ENCODE results near the gene PDXDC1. TPM values are rescaled to one million over a fixed set of nuclear protein-coding genes. Genes with fewer than 3 reads are reported as not detected.
"Not testable (repeated sequence)": the region's sequence is repeated elsewhere in the genome, so short reads cannot be mapped to it uniquely, and the experiment has no call there.

The PDXDC1 gene
- total RNA-seq, 1 experiment from 2014 or later, result 62.6 TPM

- POLR2A ChIA-PET (ENCODE audit: unreplicated experiment); H3K9me2 ChIP-seq (replicated peaks; ENCODE audit: low read length); H3K27me3 ChIP-seq (ENCODE audit: low read length); H3K9me3 ChIP-seq (ENCODE audit: low read length); H3K9ac ChIP-seq (ENCODE audit: low read length); H4K20me1 ChIP-seq (ENCODE audit: low read length); H3K4me1 ChIP-seq (ENCODE audit: insufficient read depth, low read length); DNase-seq; ATAC-seq; H3K4me2 ChIP-seq (ENCODE audit: low read length); H3K79me2 ChIP-seq (ENCODE audit: low read length); H3F3A ChIP-seq (ENCODE audit: low read length, unreplicated experiment); H2AFZ ChIP-seq (ENCODE audit: low read length); BruUV-seq (replicated peaks); H3K36me3 ChIP-seq (ENCODE audit: low read depth, low read length); intact Hi-C loops (cut with micrococcal nuclease); H3K27ac ChIP-seq (ENCODE audit: low read length); CTCF ChIA-PET; H3K4me3 ChIP-seq (ENCODE audit: low read length): not testable (repeated sequence)
Measured at GRCh38 chr16:15134752-15135482, 160.1 kb downstream of the PDXDC1 start.

- CTCF ChIA-PET; POLR2A ChIA-PET (ENCODE audit: unreplicated experiment); H3K36me3 ChIP-seq (ENCODE audit: low read depth, low read length); BruUV-seq (replicated peaks); H2AFZ ChIP-seq (ENCODE audit: low read length); H3K4me1 ChIP-seq (ENCODE audit: insufficient read depth, low read length); H3K79me2 ChIP-seq (ENCODE audit: low read length); H3K9ac ChIP-seq (ENCODE audit: low read length); H3K9me3 ChIP-seq (ENCODE audit: low read length); H3K9me2 ChIP-seq (replicated peaks; ENCODE audit: low read length); H3K4me2 ChIP-seq (ENCODE audit: low read length); H3K27ac ChIP-seq (ENCODE audit: low read length); H4K20me1 ChIP-seq (ENCODE audit: low read length); H3K27me3 ChIP-seq (ENCODE audit: low read length); intact Hi-C loops (cut with micrococcal nuclease); DNase-seq; ATAC-seq; H3F3A ChIP-seq (ENCODE audit: low read length, unreplicated experiment); H3K4me3 ChIP-seq (ENCODE audit: low read length): not testable (repeated sequence)
Measured at GRCh38 chr16:15135483-15136360, 160.9 kb downstream of the PDXDC1 start.

- ATAC-seq; H3K9me3 ChIP-seq (ENCODE audit: low read length); CTCF ChIA-PET; H3K9ac ChIP-seq (ENCODE audit: low read length); H3K27ac ChIP-seq (ENCODE audit: low read length); H3K27me3 ChIP-seq (ENCODE audit: low read length); intact Hi-C loops (cut with micrococcal nuclease); H3K4me1 ChIP-seq (ENCODE audit: insufficient read depth, low read length); H3K36me3 ChIP-seq (ENCODE audit: low read depth, low read length); H4K20me1 ChIP-seq (ENCODE audit: low read length); H2AFZ ChIP-seq (ENCODE audit: low read length); H3K4me3 ChIP-seq (ENCODE audit: low read length); POLR2A ChIA-PET (ENCODE audit: unreplicated experiment); DNase-seq; H3K9me2 ChIP-seq (replicated peaks; ENCODE audit: low read length); H3F3A ChIP-seq (ENCODE audit: low read length, unreplicated experiment); H3K79me2 ChIP-seq (ENCODE audit: low read length); BruUV-seq (replicated peaks); H3K4me2 ChIP-seq (ENCODE audit: low read length): not testable (repeated sequence)
Measured at GRCh38 chr16:15137514-15137913, 162.7 kb downstream of the PDXDC1 start.

- H3K9me3 ChIP-seq (ENCODE audit: low read length); H3K4me3 ChIP-seq (ENCODE audit: low read length); H2AFZ ChIP-seq (ENCODE audit: low read length); H3K9me2 ChIP-seq (replicated peaks; ENCODE audit: low read length); H3K27ac ChIP-seq (ENCODE audit: low read length); H3K27me3 ChIP-seq (ENCODE audit: low read length); BruUV-seq (replicated peaks); POLR2A ChIA-PET (ENCODE audit: unreplicated experiment); H4K20me1 ChIP-seq (ENCODE audit: low read length); intact Hi-C loops (cut with micrococcal nuclease); H3K36me3 ChIP-seq (ENCODE audit: low read depth, low read length); ATAC-seq; H3F3A ChIP-seq (ENCODE audit: low read length, unreplicated experiment); H3K79me2 ChIP-seq (ENCODE audit: low read length); CTCF ChIA-PET; DNase-seq; H3K4me1 ChIP-seq (ENCODE audit: insufficient read depth, low read length); H3K4me2 ChIP-seq (ENCODE audit: low read length); H3K9ac ChIP-seq (ENCODE audit: low read length): not testable (repeated sequence)
Measured at GRCh38 chr16:15140444-15141365, 165.9 kb downstream of the PDXDC1 start.
